Astrocyte of the spinal cord (primary cell): ENCODE measurements around the gene SLC22A3.

ENCODE experiments used
- DNase-seq: peaks from one replicate; pipeline ENCODE4 v3.0.0; 2011; ENCODE audit warnings: low read depth, low spot score
- H3K4me3 ChIP-seq: 2 replicates; pipeline ENCODE4 v1.5.1; 2011; ENCODE audit warnings: low read depth, mild to moderate bottlenecking, low read length, moderate library complexity
- in situ Hi-C: cut with HindIII; loops from 2 replicates; pipeline ENCODE4 v1.10.0; 2017; ENCODE audit warnings: low sequenced_read_pairs
- TF ChIP-seq, protein P1 (sequence below): IDR thresholded peaks from 2 replicates; pipeline ENCODE4 v1.5.1; 2012; ENCODE audit warnings: low read depth, mild to moderate bottlenecking, low read length, inconsistent platforms

SLC22A3 gene

DNA sequence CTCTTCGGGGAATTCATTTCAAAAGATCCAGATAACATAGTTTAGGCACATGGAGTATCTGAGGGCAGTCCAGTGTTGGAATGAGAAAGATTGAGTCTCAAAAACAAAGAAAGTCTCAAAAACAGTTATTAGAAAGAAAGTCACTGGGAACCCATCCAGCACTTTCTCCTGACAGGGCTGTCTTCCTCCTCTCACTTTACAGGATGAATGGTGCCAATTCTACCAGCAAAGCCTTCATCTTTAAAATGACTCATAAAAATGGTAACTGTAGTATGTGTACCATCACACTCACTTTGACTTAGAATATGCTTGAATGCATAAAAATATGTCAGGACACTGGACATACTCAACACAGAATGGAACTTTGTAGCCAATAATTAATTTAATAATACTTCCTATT is 71.3 kb downstream of the SLC22A3 start:
- H3K4me3 ChIP-seq: no peak overlapping the region
- in situ Hi-C loops: no loop called here
- DNase-seq: no peak

DNA sequence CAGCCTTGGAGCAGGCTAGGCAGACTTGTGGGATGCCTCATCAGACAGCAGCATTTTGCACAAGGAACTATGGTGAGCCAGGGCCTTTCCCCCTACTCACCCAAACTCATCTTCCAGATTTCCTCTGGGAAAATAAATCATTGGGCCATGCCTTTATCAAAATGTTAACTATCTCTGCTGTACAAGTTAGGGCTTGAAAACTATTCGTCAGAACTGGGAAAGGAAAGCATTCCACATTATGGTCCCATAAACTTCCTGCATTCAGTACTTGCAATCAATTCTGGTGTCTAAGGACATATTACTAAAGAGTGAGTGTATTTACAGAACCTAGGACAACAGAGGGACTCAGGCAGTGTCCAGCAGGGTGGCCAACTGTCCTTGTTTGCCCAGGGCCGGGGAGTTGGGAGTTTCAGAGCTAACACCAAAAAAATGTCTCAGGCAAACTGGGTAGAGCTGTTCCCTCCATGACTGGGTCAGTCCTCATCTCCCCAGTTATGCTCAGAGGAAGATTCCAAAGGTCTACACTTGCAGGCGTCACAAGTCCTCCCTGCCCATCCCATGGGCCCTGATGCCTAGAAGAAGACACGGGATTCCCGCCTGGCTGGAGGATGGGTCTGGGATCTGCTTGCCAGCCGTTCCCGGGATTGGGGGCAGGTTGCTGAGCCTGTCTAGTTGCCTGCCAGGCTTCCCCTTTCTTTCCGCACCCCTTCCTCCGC is 72.2 kb downstream of the SLC22A3 start:
- H3K4me3 ChIP-seq: no peak overlapping the region
- in situ Hi-C loops: no loop called here
- no peak for DNase-seq
- TF ChIP-seq, protein P1, sequence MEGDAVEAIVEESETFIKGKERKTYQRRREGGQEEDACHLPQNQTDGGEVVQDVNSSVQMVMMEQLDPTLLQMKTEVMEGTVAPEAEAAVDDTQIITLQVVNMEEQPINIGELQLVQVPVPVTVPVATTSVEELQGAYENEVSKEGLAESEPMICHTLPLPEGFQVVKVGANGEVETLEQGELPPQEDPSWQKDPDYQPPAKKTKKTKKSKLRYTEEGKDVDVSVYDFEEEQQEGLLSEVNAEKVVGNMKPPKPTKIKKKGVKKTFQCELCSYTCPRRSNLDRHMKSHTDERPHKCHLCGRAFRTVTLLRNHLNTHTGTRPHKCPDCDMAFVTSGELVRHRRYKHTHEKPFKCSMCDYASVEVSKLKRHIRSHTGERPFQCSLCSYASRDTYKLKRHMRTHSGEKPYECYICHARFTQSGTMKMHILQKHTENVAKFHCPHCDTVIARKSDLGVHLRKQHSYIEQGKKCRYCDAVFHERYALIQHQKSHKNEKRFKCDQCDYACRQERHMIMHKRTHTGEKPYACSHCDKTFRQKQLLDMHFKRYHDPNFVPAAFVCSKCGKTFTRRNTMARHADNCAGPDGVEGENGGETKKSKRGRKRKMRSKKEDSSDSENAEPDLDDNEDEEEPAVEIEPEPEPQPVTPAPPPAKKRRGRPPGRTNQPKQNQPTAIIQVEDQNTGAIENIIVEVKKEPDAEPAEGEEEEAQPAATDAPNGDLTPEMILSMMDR: no peak

More for the DNA sequence above, 71.3 kb downstream of the SLC22A3 start:
- TF ChIP-seq, protein P1: no peak

DNA sequence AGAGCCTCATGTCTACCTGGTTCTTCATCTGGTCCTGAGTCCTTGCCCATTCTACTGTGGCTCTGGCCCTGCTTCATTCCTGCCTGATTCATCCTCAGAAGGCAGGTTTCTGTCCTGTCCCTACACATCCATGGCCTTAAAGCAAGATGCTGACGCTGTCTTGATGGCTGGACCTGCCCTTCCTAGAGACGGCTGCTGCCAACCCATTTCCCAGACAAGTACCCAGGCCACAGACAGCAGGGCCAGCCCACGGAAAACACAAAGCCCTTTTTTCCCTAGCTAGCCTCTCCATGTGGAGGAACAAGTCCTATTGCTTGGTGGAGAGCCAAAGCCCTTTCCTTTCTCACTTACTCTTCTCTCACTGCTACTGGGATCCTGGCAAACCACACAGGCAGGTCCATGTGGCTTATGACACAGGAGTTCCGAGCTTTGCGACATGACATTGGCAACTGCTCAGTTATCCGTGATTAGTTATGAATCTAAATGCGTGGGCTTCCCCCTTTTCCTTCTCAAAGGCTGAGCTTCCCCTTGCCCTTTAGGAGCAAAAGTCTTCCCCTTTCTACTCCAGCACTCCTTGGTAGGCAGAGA is 72.9 kb downstream of the SLC22A3 start:
- H3K4me3 ChIP-seq: no peak overlapping the region
- in situ Hi-C loops: no loop called here
- TF ChIP-seq, protein P1: no peak
- DNase-seq: no peak

DNA sequence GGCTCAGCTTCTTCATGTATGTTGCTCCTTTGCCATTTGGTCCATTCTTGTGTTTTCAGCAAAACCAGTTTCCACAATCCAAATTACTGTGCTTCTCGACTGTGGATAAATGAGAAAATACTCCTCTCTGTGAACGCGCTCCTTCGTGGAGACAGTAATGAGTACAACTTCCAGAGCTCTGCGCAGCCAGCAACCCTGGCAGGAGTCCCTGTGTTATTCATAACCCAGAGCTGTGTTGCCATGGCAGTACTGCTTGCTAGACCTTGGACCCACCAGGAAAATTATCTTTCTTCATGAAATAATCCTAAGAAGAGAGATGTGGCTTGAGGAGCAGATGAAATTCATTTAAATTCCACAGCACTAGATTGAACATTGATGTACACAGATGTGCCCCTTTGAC is 73.7 kb downstream of the SLC22A3 start:
- TF ChIP-seq, protein P1: no peak
- H3K4me3 ChIP-seq: no peak overlapping the region
- in situ Hi-C loops: no loop called here
- DNase-seq: no peak

DNA sequence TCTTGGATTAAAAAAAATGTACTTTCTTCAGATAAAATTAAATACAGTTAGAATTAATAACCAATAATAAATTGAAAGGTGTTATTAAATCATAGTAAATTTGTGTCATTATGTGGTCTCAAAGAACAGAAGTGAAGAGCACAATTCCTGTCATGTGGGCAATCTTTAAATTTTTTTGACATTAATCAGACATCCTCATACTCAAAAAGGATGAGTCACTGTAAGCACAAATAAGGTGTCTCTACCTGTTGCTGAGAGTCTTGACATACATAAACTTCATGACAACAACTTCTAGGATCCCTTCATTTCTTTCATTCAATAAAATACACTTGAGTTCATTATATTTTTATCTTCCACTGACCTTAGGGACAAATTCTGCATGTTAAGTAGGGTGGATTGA is 76.1 kb downstream of the SLC22A3 start:
- TF ChIP-seq, protein P1: no peak
- no peak overlapping the region for H3K4me3 ChIP-seq
- in situ Hi-C loops: no loop called here
- no peak for DNase-seq

DNA sequence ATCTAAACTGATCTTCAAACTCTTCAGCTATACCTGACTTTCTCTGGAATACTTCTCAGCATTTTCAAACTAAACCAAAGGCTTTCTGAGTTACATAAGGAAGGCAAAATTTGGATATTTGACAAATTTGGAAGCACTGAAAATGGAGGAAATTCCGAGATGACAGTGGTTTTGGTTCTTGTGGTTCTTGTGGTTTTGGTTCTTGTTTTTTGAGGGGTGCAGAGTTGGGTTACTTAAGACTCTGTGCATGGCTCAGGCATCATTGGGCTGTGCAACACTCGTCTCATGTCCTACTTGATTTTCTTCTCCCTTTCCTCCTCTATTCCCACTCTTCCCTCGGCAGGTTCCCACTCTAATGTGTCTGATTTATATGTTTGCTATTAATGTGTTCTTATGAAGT is 78.0 kb downstream of the SLC22A3 start:
- in situ Hi-C loops: no loop called here
- DNase-seq: no peak
- no peak overlapping the region for H3K4me3 ChIP-seq
- TF ChIP-seq, protein P1: no peak
